RPMI8226 (cell line): Measurements from ENCODE around the gene FBLN7.

ENCODE experiments used
- DNase-seq: peaks from one replicate; pipeline ENCODE4 v3.0.0-alpha.2; 2015

Gene FBLN7

GRCh38 chr2:112140899-112141625 is 2.9 kb downstream of the FBLN7 start:
- no peak for DNase-seq

- no peak for DNase-seq
Measured at GRCh38 chr2:112141626-112142007, 3.4 kb downstream of the FBLN7 start.

GRCh38 chr2:112142525-112143078 is 4.4 kb downstream of the FBLN7 start:
- no peak for DNase-seq

GRCh38 chr2:112143150-112143549 is 5.0 kb downstream of the FBLN7 start:
- DNase-seq: no peak

GRCh38 chr2:112144966-112145365 is 6.8 kb downstream of the FBLN7 start:
- DNase-seq: no peak

GRCh38 chr2:112147382-112148168 is 9.4 kb downstream of the FBLN7 start:
- no peak for DNase-seq

GRCh38 chr2:112148477-112148876 is 10.3 kb downstream of the FBLN7 start:
- DNase-seq: no peak

- DNase-seq: no peak
Measured at GRCh38 chr2:112149194-112149593, 11.0 kb downstream of the FBLN7 start.

GRCh38 chr2:112149866-112150435 is 11.8 kb downstream of the FBLN7 start:
- no peak for DNase-seq

- no peak for DNase-seq
Measured at GRCh38 chr2:112150447-112150846, 12.3 kb downstream of the FBLN7 start.

GRCh38 chr2:112150851-112151250 is 12.7 kb downstream of the FBLN7 start:
- no peak for DNase-seq

GRCh38 chr2:112151271-112151670 is 13.1 kb downstream of the FBLN7 start:
- DNase-seq: no peak

GRCh38 chr2:112151701-112152440 is 13.7 kb downstream of the FBLN7 start:
- DNase-seq: no peak

GRCh38 chr2:112152476-112153178 is 14.4 kb downstream of the FBLN7 start:
- no peak for DNase-seq

GRCh38 chr2:112153179-112153490 is 14.9 kb downstream of the FBLN7 start:
- no peak for DNase-seq

- DNase-seq: no peak
Measured at GRCh38 chr2:112153501-112153900, 15.3 kb downstream of the FBLN7 start.

- no peak for DNase-seq
Measured at GRCh38 chr2:112154246-112155117, 16.3 kb downstream of the FBLN7 start.

GRCh38 chr2:112155331-112156151 is 17.4 kb downstream of the FBLN7 start:
- DNase-seq: peak; percentile 32

- no peak for DNase-seq
Measured at GRCh38 chr2:112156152-112156986, 18.2 kb downstream of the FBLN7 start.

GRCh38 chr2:112157472-112157871 is 19.3 kb downstream of the FBLN7 start:
- no peak for DNase-seq
